Forelimb muscle (tissue), 1 donor: ENCODE measurements around the gene EVX1. TPM values are rescaled to one million over a fixed set of nuclear protein-coding genes. Genes with fewer than 3 reads are reported as not detected.

ENCODE experiments used
- DNase-seq: peaks from one replicate; pipeline ENCODE4 v3.0.0-alpha.2; 2013; ENCODE audit warnings: low read depth
- polyA plus RNA-seq: library from polyadenylated mRNA; unstranded; fragments of 120-200 nt; gene quantifications from one replicate; pipeline ENCODE4 v1.2.1, GENCODE V29; 2013; ENCODE audit not compliant: insufficient read length

EVX1 gene
- not detected for polyA plus RNA-seq

- no peak for DNase-seq
Measured at GRCh38 chr7:27242555-27243339, at the start of gene EVX1. Gene EVX1 (plus strand): TSS chr7:27242802. CDS start chr7:27243031, 229 bp downstream.

GRCh38 chr7:27193335-27194001 is 49.1 kb upstream of the EVX1 start:
- DNase-seq: no peak

- no peak for DNase-seq
Measured at GRCh38 chr7:27194002-27194352, 48.6 kb upstream of the EVX1 start.

- DNase-seq: no peak
Measured at GRCh38 chr7:27194686-27195379, 47.8 kb upstream of the EVX1 start.

GRCh38 chr7:27196287-27196767 is 46.3 kb upstream of the EVX1 start:
- DNase-seq: peak; percentile 65

- no peak for DNase-seq
Measured at GRCh38 chr7:27197137-27198042, 45.2 kb upstream of the EVX1 start.

- no peak for DNase-seq
Measured at GRCh38 chr7:27198138-27198841, 44.3 kb upstream of the EVX1 start.

- no peak for DNase-seq
Measured at GRCh38 chr7:27198871-27199801, 43.5 kb upstream of the EVX1 start.

- no peak for DNase-seq
Measured at GRCh38 chr7:27199849-27200760, 42.5 kb upstream of the EVX1 start, which contains the start of gene HOXA13. Gene HOXA13 (minus strand): TSS chr7:27200091. CDS start chr7:27200077, 14 bp downstream.

GRCh38 chr7:27200761-27201579 is 41.6 kb upstream of the EVX1 start:
- DNase-seq: no peak

GRCh38 chr7:27201580-27202017 is 41.0 kb upstream of the EVX1 start:
- no peak for DNase-seq

GRCh38 chr7:27202018-27202861 is 40.4 kb upstream of the EVX1 start:
- no peak for DNase-seq

- no peak for DNase-seq
Measured at GRCh38 chr7:27202862-27203134, 39.8 kb upstream of the EVX1 start.

GRCh38 chr7:27203365-27203953 is 39.1 kb upstream of the EVX1 start:
- DNase-seq: no peak

GRCh38 chr7:27203964-27204594 is 38.5 kb upstream of the EVX1 start:
- no peak for DNase-seq

- DNase-seq: no peak
Measured at GRCh38 chr7:27204851-27205322, 37.7 kb upstream of the EVX1 start.
